T-cell (primary cell): ENCODE results near the gene LTBP2. TPM values are rescaled to one million over a fixed set of nuclear protein-coding genes. Genes with fewer than 3 reads are reported as not detected.

Source experiments
- ATAC-seq, 4 experiments: fragments of 200-7000 bp in 3 of 4; fragments of 150-1000 bp in 1 of 4; cut with Tn5 transposase; replicated peaks in 1 of 4; 1 replicate in 3 of 4; 2 replicates in 1 of 4; pipeline ENCODE4 v1.10.0; 2021; ENCODE audit warnings: moderate library complexity in 3 of 4, mild to moderate bottlenecking in 2 of 4, moderate number of reproducible peaks in 1 of 4
- CTCF ChIA-PET, 2 donors: fragments of 300-600 bp; sonication (Branson Sonifier 250); formaldehyde crosslinking; loops; one replicate each; lab custom pipeline; 2022; ENCODE audit warnings: antibody characterized with exemption in 2 of 2; lab: Charles Lee
- POLR2A ChIA-PET, 2 donors: fragments of 300-600 bp; sonication (Branson Sonifier 250); formaldehyde crosslinking; loops; one replicate each; lab custom pipeline; 2022; ENCODE audit warnings: antibody characterized with exemption in 2 of 2; lab: Charles Lee
- DNase-seq, 35 experiments: peaks; one replicate each; pipeline versions ENCODE4 v3.0.0 to v3.0.0-alpha.2; 2013 to 2023
- H3K27ac ChIP-seq: one replicate; pipeline ENCODE4 v1.5.1; 2013; ENCODE audit warnings: low read length
- H3K27me3 ChIP-seq, 2 experiments: replicated peaks in 1 of 2; 1 replicate in 1 of 2; 2 replicates in 1 of 2; pipeline versions ENCODE4 v1.6.1 to v1.7.0; 2013; ENCODE audit warnings: low read length in 1 of 2, mixed read lengths in 1 of 2; ENCODE audit not compliant: control insufficient read depth in 2 of 2, insufficient read depth in 2 of 2; ENCODE audit errors: extremely low read depth in 1 of 2
- H3K36me3 ChIP-seq, 2 donors: 1 replicate in 1 of 2; 2 replicates in 1 of 2; pipeline versions ENCODE4 v1.6.1 to v1.7.0; 2013; ENCODE audit warnings: low read length in 1 of 2; ENCODE audit not compliant: control insufficient read depth in 2 of 2, insufficient read depth in 1 of 2; ENCODE audit errors: extremely low read depth in 1 of 2
- H3K4me1 ChIP-seq, 2 experiments: 1 replicate in 1 of 2; 2 replicates in 1 of 2; pipeline versions ENCODE4 v1.6.1 to v1.7.0; 2013; ENCODE audit warnings: low read length in 2 of 2, mixed read lengths in 1 of 2; ENCODE audit not compliant: insufficient read depth in 2 of 2, control insufficient read depth in 1 of 2; ENCODE audit errors: extremely low read depth in 1 of 2
- H3K4me3 ChIP-seq, 2 donors: 1 replicate in 1 of 2; 2 replicates in 1 of 2; pipeline versions ENCODE4 v1.5.1 to v1.7.0; 2013; ENCODE audit warnings: mild to moderate bottlenecking in 2 of 2, low read length in 1 of 2, moderate library complexity in 1 of 2; ENCODE audit not compliant: control insufficient read depth in 1 of 2; ENCODE audit errors: extremely low read depth in 1 of 2
- H3K9me3 ChIP-seq: 2 replicates; pipeline ENCODE4 v1.7.0; 2013
- H3K27ac Mint-ChIP-seq, 2 donors: one replicate each; pipeline ENCODE4 v1.8.0; 2020 to 2021; ENCODE audit warnings: mild to moderate bottlenecking in 2 of 2, mixed read lengths in 2 of 2
- H3K27me3 Mint-ChIP-seq, 2 donors: one replicate each; pipeline ENCODE4 v1.8.0; 2021 to 2022; ENCODE audit warnings: mixed read lengths in 2 of 2
- H3K36me3 Mint-ChIP-seq: one replicate; pipeline ENCODE4 v1.8.0; 2021; ENCODE audit warnings: mixed read lengths
- H3K4me1 Mint-ChIP-seq, 3 donors: one replicate each; pipeline ENCODE4 v1.8.0; 2020 to 2022; ENCODE audit warnings: mixed read lengths in 3 of 3, mild to moderate bottlenecking in 1 of 3
- H3K4me3 Mint-ChIP-seq, 3 donors: one replicate each; pipeline ENCODE4 v1.8.0; 2020 to 2022; ENCODE audit warnings: mild to moderate bottlenecking in 3 of 3, mixed read lengths in 3 of 3, moderate library complexity in 3 of 3
- H3K9me3 Mint-ChIP-seq, 3 donors: one replicate each; pipeline ENCODE4 v1.8.0; 2020 to 2022; ENCODE audit warnings: mixed read lengths in 3 of 3
- WGBS: methylation state at CpG from one replicate; pipeline ENCODE4 v1.1.5; 2013; ENCODE audit warnings: missing lambda C conversion rate; ENCODE audit not compliant: insufficient coverage; 5-methylcytosine and 5-hydroxymethylcytosine counted together
- total RNA-seq, 35 experiments: library from RNA in 6 of 35; stranded (reverse) in 6 of 35; fragments of 120-200 nt in 1 of 35; gene quantifications; one replicate each; pipeline versions ENCODE4 v1.2.1 to v1.2.4 and lab custom pipeline; 2013 to 2026

LTBP2 gene
- total RNA-seq, 5 donors from 2014 or later (not counting 1 experiment from before 2014, with no cell fraction given), result 0.39 to 1.7 (median 1.1) TPM

GRCh38 chr14:74510223-74510931, 101.7 kb downstream of the LTBP2 start:
- Mint-ChIP-seq H3K36me3 (no peaks in the 10 kb centered on the region), H3K9me3 (no peaks in the 10 kb centered on the region), H3K4me1 (peaks cover 9 to 14% (median 14%) of the 10 kb centered on the region in 3 donors), H3K27me3 (peaks cover 17 to 18% of the 10 kb centered on the region in 2 donors), H3K27ac (no peak overlapping the region), H3K4me3 (no peak overlapping the region)
- no peak overlapping the region for H3K4me3 ChIP-seq
- no peaks in the 10 kb centered on the region for H3K36me3 ChIP-seq
- H3K4me1 ChIP-seq, result peaks cover 0 to 6% of the 10 kb centered on the region in 2 experiments
- H3K9me3 ChIP-seq, result no peaks in the 10 kb centered on the region
- WGBS, result 81% methylated on average over 17 of the region's 21 CpGs
- peaks cover 0 to 52% of the 10 kb centered on the region in 2 experiments for H3K27me3 ChIP-seq
- ChIA-PET CTCF (no interaction called here), POLR2A (no interaction called here)
- H3K27ac ChIP-seq, result no peak overlapping the region
- ATAC-seq (no peak), DNase-seq (no peak)

GRCh38 chr14:74509587-74510222, 102.3 kb downstream of the LTBP2 start:
- Mint-ChIP-seq H3K36me3 (no peaks in the 10 kb centered on the region), H3K4me3 (no peak overlapping the region), H3K9me3 (no peaks in the 10 kb centered on the region), H3K27ac (no peak overlapping the region), H3K27me3 (peaks cover 16 to 17% of the 10 kb centered on the region in 2 donors), H3K4me1 (peaks cover 6 to 13% (median 11%) of the 10 kb centered on the region in 3 donors)
- Histone ChIP-seq H3K27me3 (peaks cover 0 to 51% of the 10 kb centered on the region in 2 experiments), H3K4me1 (peaks cover 0 to 6% of the 10 kb centered on the region in 2 experiments), H3K36me3 (no peaks in the 10 kb centered on the region), H3K9me3 (no peaks in the 10 kb centered on the region), H3K27ac (no peak overlapping the region), H3K4me3 (no peak overlapping the region)
- DNase-seq, result no peak
- ATAC-seq, result no peak
- ChIA-PET POLR2A (no interaction called here), CTCF (no interaction called here)
- WGBS, result 84% methylated on average over 7 of the region's 10 CpGs

- H3K9me3 Mint-ChIP-seq, result no peaks in the 10 kb centered on the region
- ChIA-PET CTCF (no interaction called here), POLR2A (no interaction called here)
- Histone ChIP-seq H3K4me3 (no peak overlapping the region), H3K27me3 (peaks cover 0 to 43% of the 10 kb centered on the region in 2 experiments), H3K9me3 (no peaks in the 10 kb centered on the region), H3K36me3 (no peaks in the 10 kb centered on the region), H3K4me1 (no peaks in the 10 kb centered on the region), H3K27ac (no peak overlapping the region)
- no peaks in the 10 kb centered on the region for H3K36me3 Mint-ChIP-seq
- DNase-seq (peak in 1 of 35 experiments; percentile 11), ATAC-seq (no peak)
- no peak overlapping the region for H3K27ac Mint-ChIP-seq
- no peak overlapping the region for H3K4me3 Mint-ChIP-seq
- H3K4me1 Mint-ChIP-seq, result peaks cover 0 to 8% (median 5%) of the 10 kb centered on the region in 3 donors
- 71% methylated on average over 9 of the region's 13 CpGs for WGBS
- H3K27me3 Mint-ChIP-seq, result peaks cover 10 to 17% of the 10 kb centered on the region in 2 donors
Measured at GRCh38 chr14:74508844-74509428, 103.1 kb downstream of the LTBP2 start.

- peaks cover 0 to 8% (median 3%) of the 10 kb centered on the region in 3 donors for H3K4me1 Mint-ChIP-seq
- ATAC-seq (no peak), DNase-seq (peak in 1 of 35 experiments; percentile 19)
- H3K4me3 Mint-ChIP-seq, result no peak overlapping the region
- no peaks in the 10 kb centered on the region for H3K36me3 Mint-ChIP-seq
- H3K27me3 ChIP-seq, result peaks cover 0 to 39% of the 10 kb centered on the region in 2 experiments
- H3K36me3 ChIP-seq, result no peaks in the 10 kb centered on the region
- ChIA-PET POLR2A (no interaction called here), CTCF (no interaction called here)
- no peak overlapping the region for H3K4me3 ChIP-seq
- H3K27me3 Mint-ChIP-seq, result peaks cover 10 to 17% of the 10 kb centered on the region in 2 donors
- H3K9me3 Mint-ChIP-seq, result no peaks in the 10 kb centered on the region
- no peaks in the 10 kb centered on the region for H3K9me3 ChIP-seq
- H3K27ac ChIP-seq, result no peak overlapping the region
- no peak overlapping the region for H3K27ac Mint-ChIP-seq
- no peaks in the 10 kb centered on the region for H3K4me1 ChIP-seq
- 68% methylated on average over 6 of the region's 15 CpGs for WGBS
Measured at GRCh38 chr14:74508292-74508731, 103.7 kb downstream of the LTBP2 start.

- Histone ChIP-seq H3K4me3 (no peak overlapping the region), H3K36me3 (no peaks in the 10 kb centered on the region), H3K27ac (no peak overlapping the region), H3K9me3 (no peaks in the 10 kb centered on the region), H3K27me3 (peaks cover 0 to 39% of the 10 kb centered on the region in 2 experiments), H3K4me1 (no peaks in the 10 kb centered on the region)
- peaks cover 10 to 16% of the 10 kb centered on the region in 2 donors for H3K27me3 Mint-ChIP-seq
- no peaks in the 10 kb centered on the region for H3K36me3 Mint-ChIP-seq
- DNase-seq, result no peak
- no peak overlapping the region for H3K4me3 Mint-ChIP-seq
- CTCF ChIA-PET, result no interaction called here
- POLR2A ChIA-PET, result no interaction called here
- WGBS, result 30% methylated on average over 2 of the region's 5 CpGs
- peaks cover 0 to 8% (median 3%) of the 10 kb centered on the region in 3 donors for H3K4me1 Mint-ChIP-seq
- no peak for ATAC-seq
- H3K9me3 Mint-ChIP-seq, result no peaks in the 10 kb centered on the region
- H3K27ac Mint-ChIP-seq, result no peak overlapping the region
Measured at GRCh38 chr14:74507840-74508239, 104.2 kb downstream of the LTBP2 start.

- Mint-ChIP-seq H3K27ac (no peak overlapping the region), H3K36me3 (no peaks in the 10 kb centered on the region), H3K4me3 (no peak overlapping the region), H3K9me3 (no peaks in the 10 kb centered on the region), H3K27me3 (peaks cover 9 to 10% of the 10 kb centered on the region in 2 donors), H3K4me1 (peaks cover 0 to 8% (median 7%) of the 10 kb centered on the region in 3 donors)
- no peak for ATAC-seq
- 76% methylated on average over 6 of the region's 8 CpGs for WGBS
- peaks cover 0 to 38% of the 10 kb centered on the region in 2 experiments for H3K27me3 ChIP-seq
- H3K27ac ChIP-seq, result no peak overlapping the region
- no peaks in the 10 kb centered on the region for H3K9me3 ChIP-seq
- ChIA-PET CTCF (no interaction called here), POLR2A (no interaction called here)
- DNase-seq, result peak in 1 of 35 experiments; percentile 7
- H3K4me1 ChIP-seq, result no peaks in the 10 kb centered on the region
- H3K36me3 ChIP-seq, result no peaks in the 10 kb centered on the region
- H3K4me3 ChIP-seq, result no peak overlapping the region
Measured at GRCh38 chr14:74507085-74507484, 105.0 kb downstream of the LTBP2 start.
